CD4-positive, alpha-beta memory T cell (primary cell): ENCODE results near the gene TRNP1. TPM values are rescaled to one million over a fixed set of nuclear protein-coding genes. Genes with fewer than 3 reads are reported as not detected.

Experiments used
- CTCF ChIA-PET: fragments of 350-600 bp; sonication (Branson Sonifier 250); formaldehyde crosslinking; loops from one replicate; lab custom pipeline; 2021; ENCODE audit warnings: inconsistent platforms; ENCODE audit not compliant: partially characterized antibody; lab: Charles Lee
- POLR2A ChIA-PET: fragments of 350-600 bp; sonication (Branson Sonifier 250); formaldehyde crosslinking; loops from one replicate; lab custom pipeline; 2021; ENCODE audit not compliant: partially characterized antibody; lab: Charles Lee
- DNase-seq, 5 donors: peaks; one replicate each; pipeline versions ENCODE4 v3.0.0 to v3.0.0-alpha.2; 2020 to 2022; ENCODE audit warnings: mixed read lengths in 1 of 5
- H3K27ac ChIP-seq: one replicate; pipeline ENCODE4 v1.7.0; 2013; ENCODE audit warnings: low read depth, low read length
- H3K27me3 ChIP-seq: 2 replicates; pipeline ENCODE4 v1.7.0; 2013; ENCODE audit warnings: mild to moderate bottlenecking, low read length, moderate library complexity; ENCODE audit not compliant: insufficient read depth
- H3K36me3 ChIP-seq: 2 replicates; pipeline ENCODE4 v1.7.0; 2013; ENCODE audit warnings: mild to moderate bottlenecking, low read length, moderate library complexity; ENCODE audit not compliant: insufficient read depth
- H3K4me1 ChIP-seq: 2 replicates; pipeline ENCODE4 v1.7.0; 2013; ENCODE audit warnings: mild to moderate bottlenecking, low read length, moderate library complexity; ENCODE audit not compliant: insufficient read depth
- H3K4me3 ChIP-seq, 2 donors: one replicate each; pipeline ENCODE4 v1.7.0; 2013; ENCODE audit warnings: low read length in 2 of 2, mild to moderate bottlenecking in 1 of 2
- H3K9me3 ChIP-seq, 2 donors: one replicate each; pipeline ENCODE4 v1.7.0; 2013; ENCODE audit warnings: low read length in 2 of 2, control low read depth in 1 of 2; ENCODE audit not compliant: control insufficient read depth in 1 of 2
- H3K27ac Mint-ChIP-seq, 7 donors: one replicate each; pipeline ENCODE4 v1.8.0; 2020 to 2021; ENCODE audit warnings: mixed read lengths in 7 of 7, mild to moderate bottlenecking in 6 of 7, inconsistent platforms in 3 of 7, moderate library complexity in 3 of 7
- H3K27me3 Mint-ChIP-seq, 2 donors: one replicate each; pipeline ENCODE4 v1.8.0; 2020 to 2021; ENCODE audit warnings: mixed read lengths in 2 of 2
- H3K36me3 Mint-ChIP-seq, 2 donors: one replicate each; pipeline ENCODE4 v1.8.0; 2020 to 2021; ENCODE audit warnings: mixed read lengths in 2 of 2, inconsistent platforms in 1 of 2, mild to moderate bottlenecking in 1 of 2
- H3K4me1 Mint-ChIP-seq, 4 donors: one replicate each; pipeline ENCODE4 v1.8.0; 2020 to 2021; ENCODE audit warnings: mixed read lengths in 4 of 4, mild to moderate bottlenecking in 1 of 4
- H3K4me3 Mint-ChIP-seq, 8 donors: one replicate each; pipeline ENCODE4 v1.8.0; 2020 to 2021; ENCODE audit warnings: mixed read lengths in 8 of 8, mild to moderate bottlenecking in 7 of 8, moderate library complexity in 6 of 8, inconsistent platforms in 3 of 8
- H3K9me3 Mint-ChIP-seq, 8 donors: one replicate each; pipeline ENCODE4 v1.8.0; 2020 to 2021; ENCODE audit warnings: mixed read lengths in 8 of 8, mild to moderate bottlenecking in 5 of 8, inconsistent platforms in 3 of 8, moderate library complexity in 1 of 8
- intact Hi-C: fragments of 100-400 bp; cut with micrococcal nuclease; formaldehyde crosslinking; loops from one replicate; pipeline ENCODE4 v1.15.1; 2023
- polyA plus RNA-seq, 2 donors: library from polyadenylated mRNA; unstranded; fragments of 300-500 nt; fragmentation: Illumina TruSeq; gene quantifications; one replicate each; pipeline ENCODE4 v1.2.3, GENCODE V29; 2021
- total RNA-seq, 2 experiments: library from RNA; stranded (reverse); gene quantifications; one replicate each; pipeline ENCODE4 v1.2.3, GENCODE V29; 2021

The TRNP1 gene
- total and polyA plus RNA-seq, 4 experiments from 2014 or later, result not detected

GRCh38 chr1:26959722-26960624 lies 33.5 kb upstream of the TRNP1 start, which contains the start of gene KDF1:
KDF1 (minus strand) TSS chr1:26960468; CDS start chr1:26952380, 8,088 bp downstream.
- peak within 1 kb of the TSS; percentile 80 to 89 (median 83) for H3K4me3 Mint-ChIP-seq
- ChIA-PET POLR2A (interaction anchor here (1.7 kb wide), 1 partner anchor 59 kb away, joined by 4 read pairs; the partner anchor contains the start of gene GPATCH3), CTCF (interaction anchor here (0.6 to 1.0 kb wide), 4 partner anchors 8 to 37 kb away, joined by 3 read pairs; no protein-coding TSS in a partner anchor)

DNA sequence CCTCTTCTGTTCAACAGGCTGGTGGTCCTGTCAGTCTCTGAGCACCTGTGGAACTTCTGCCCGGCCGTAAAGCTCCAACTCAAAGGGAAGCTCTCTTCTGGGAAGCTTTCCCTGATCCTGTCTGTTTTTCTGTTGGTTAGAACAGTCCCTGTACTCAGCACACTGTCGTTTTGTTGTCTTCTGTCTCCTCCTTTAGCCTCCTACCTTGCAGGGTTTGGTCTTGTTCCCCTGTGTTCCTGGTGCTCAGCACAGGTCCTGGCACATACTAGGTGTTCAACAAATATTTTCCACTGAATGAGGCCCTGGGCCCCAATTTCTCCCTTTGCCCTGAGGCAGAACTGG lies 32.9 kb upstream of the TRNP1 start:
- Histone ChIP-seq H3K4me1 (peaks cover 15% of the 10 kb centered on the region), H3K4me3 (peak overlapping the region; percentile 20 to 60), H3K27me3 (no peaks in the 10 kb centered on the region), H3K27ac (no peak overlapping the region), H3K36me3 (no peaks in the 10 kb centered on the region), H3K9me3 (no peaks in the 10 kb centered on the region)
- Mint-ChIP-seq H3K27ac (peak overlapping the region in 5 of 7 donors; percentile 20 to 94 (median 69)), H3K4me1 (peaks cover 3 to 15% (median 7%) of the 10 kb centered on the region in 4 donors), H3K36me3 (peaks cover 2 to 7% of the 10 kb centered on the region in 2 donors), H3K4me3 (peak overlapping the region; percentile 80 to 89 (median 83)), H3K27me3 (peaks cover 7 to 8% of the 10 kb centered on the region in 2 donors), H3K9me3 (peaks cover 0 to 1% (median 0%) of the 10 kb centered on the region in 8 donors)
- ChIA-PET POLR2A (interaction anchor here (1.7 kb wide), 1 partner anchor 60 kb away, joined by 4 read pairs; the partner anchor contains the start of gene GPATCH3), CTCF (interaction anchor here (0.6 to 1.0 kb wide), 4 partner anchors 9 to 36 kb away, joined by 3 read pairs; no protein-coding TSS in a partner anchor)
- intact Hi-C loops, result no loop called here
- no peak for DNase-seq

More at GRCh38 chr1:26959722-26960624, 33.5 kb upstream of the TRNP1 start, which contains the start of gene KDF1:
- peak; percentile 60 to 72 (median 63) for DNase-seq
- no peaks in the 10 kb centered on the region for H3K36me3 ChIP-seq
- intact Hi-C loops, result no loop called here
- Mint-ChIP-seq H3K36me3 (peaks cover 2 to 7% of the 10 kb centered on the region in 2 donors), H3K27ac (peak within 1 kb of the TSS in 5 of 7 donors; percentile 20 to 94 (median 69)), H3K27me3 (peaks cover 6 to 8% of the 10 kb centered on the region in 2 donors), H3K9me3 (peaks cover 0 to 1% (median 0%) of the 10 kb centered on the region in 8 donors), H3K4me1 (peaks cover 3 to 15% (median 7%) of the 10 kb centered on the region in 4 donors)
- H3K9me3 ChIP-seq, result no peaks in the 10 kb centered on the region
- H3K4me1 ChIP-seq, result peaks cover 15% of the 10 kb centered on the region
- no peak within 1 kb of the TSS for H3K27ac ChIP-seq
- no peaks in the 10 kb centered on the region for H3K27me3 ChIP-seq
- peak within 1 kb of the TSS; percentile 20 to 60 for H3K4me3 ChIP-seq

- peaks cover 15% of the 10 kb centered on the region for H3K4me1 ChIP-seq
- intact Hi-C loops, result no loop called here
- no peak overlapping the region for H3K27ac Mint-ChIP-seq
- ChIA-PET CTCF (interaction anchor here (0.7 kb wide), 1 partner anchor 75 kb away, joined by 3 read pairs; no protein-coding TSS in a partner anchor), POLR2A (no interaction called here)
- H3K4me1 Mint-ChIP-seq, result peaks cover 3 to 15% (median 7%) of the 10 kb centered on the region in 4 donors
- no peak overlapping the region for H3K27ac ChIP-seq
- H3K4me3 Mint-ChIP-seq, result peak overlapping the region in 1 of 8 donors; percentile 4
- DNase-seq, result no peak
- no peaks in the 10 kb centered on the region for H3K36me3 ChIP-seq
- H3K9me3 Mint-ChIP-seq, result no peaks in the 10 kb centered on the region
- no peak overlapping the region for H3K4me3 ChIP-seq
- no peaks in the 10 kb centered on the region for H3K27me3 ChIP-seq
- H3K27me3 Mint-ChIP-seq, result peaks cover 12 to 15% of the 10 kb centered on the region in 2 donors
- H3K36me3 Mint-ChIP-seq, result peaks cover 0 to 2% of the 10 kb centered on the region in 2 donors
- no peaks in the 10 kb centered on the region for H3K9me3 ChIP-seq
Observed at GRCh38 chr1:26961826-26962225, 31.7 kb upstream of the TRNP1 start.

DNA sequence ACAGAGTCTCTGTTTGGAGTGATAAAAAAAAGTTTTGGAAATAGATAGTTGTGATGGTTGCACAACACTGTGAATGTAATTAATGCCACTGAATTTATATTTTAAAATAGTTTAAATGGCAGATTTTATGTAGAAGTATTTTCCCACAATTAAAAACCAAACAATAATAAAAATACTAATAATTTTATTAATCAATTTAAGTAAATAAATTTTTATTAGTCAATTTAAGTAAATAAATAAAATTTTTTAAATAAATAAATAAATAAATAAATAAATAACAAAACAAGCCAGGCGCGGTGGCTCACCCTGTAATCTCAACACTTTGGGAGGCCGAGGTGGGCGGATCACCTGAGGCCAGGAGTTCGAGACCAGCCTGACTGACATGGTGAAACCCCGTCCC lies 28.3 kb upstream of the TRNP1 start:
- POLR2A ChIA-PET, result no interaction called here
- no peaks in the 10 kb centered on the region for H3K36me3 ChIP-seq
- intact Hi-C loops, result no loop called here
- no peak overlapping the region for H3K4me3 ChIP-seq
- no peak overlapping the region for H3K27ac Mint-ChIP-seq
- no peak overlapping the region for H3K27ac ChIP-seq
- H3K27me3 Mint-ChIP-seq, result peaks cover 17 to 20% of the 10 kb centered on the region in 2 donors
- CTCF ChIA-PET, result no interaction called here
- no peaks in the 10 kb centered on the region for H3K27me3 ChIP-seq
- no peak for DNase-seq
- H3K4me3 Mint-ChIP-seq, result no peak overlapping the region
- no peaks in the 10 kb centered on the region for H3K9me3 ChIP-seq
- peaks cover 0 to 2% of the 10 kb centered on the region in 2 donors for H3K36me3 Mint-ChIP-seq
- no peaks in the 10 kb centered on the region for H3K9me3 Mint-ChIP-seq
- peaks cover 4% of the 10 kb centered on the region for H3K4me1 ChIP-seq
- H3K4me1 Mint-ChIP-seq, result peaks cover 3 to 6% (median 4%) of the 10 kb centered on the region in 4 donors

GRCh38 chr1:26965628-26966027 lies 27.9 kb upstream of the TRNP1 start:
- Mint-ChIP-seq H3K4me1 (peaks cover under 1 to 3% (median 2%) of the 10 kb centered on the region in 4 donors), H3K27ac (no peak overlapping the region), H3K9me3 (no peaks in the 10 kb centered on the region), H3K4me3 (no peak overlapping the region), H3K27me3 (peaks cover 18 to 20% of the 10 kb centered on the region in 2 donors), H3K36me3 (peaks cover 0 to under 1% of the 10 kb centered on the region in 2 donors)
- peaks cover under 1% of the 10 kb centered on the region for H3K4me1 ChIP-seq
- H3K27ac ChIP-seq, result no peak overlapping the region
- H3K4me3 ChIP-seq, result no peak overlapping the region
- no peak for DNase-seq
- no peaks in the 10 kb centered on the region for H3K36me3 ChIP-seq
- ChIA-PET POLR2A (no interaction called here), CTCF (no interaction called here)
- intact Hi-C loops, result no loop called here
- H3K27me3 ChIP-seq, result no peaks in the 10 kb centered on the region
- no peaks in the 10 kb centered on the region for H3K9me3 ChIP-seq

- CTCF ChIA-PET, result no interaction called here
- Mint-ChIP-seq H3K36me3 (no peaks in the 10 kb centered on the region), H3K9me3 (no peaks in the 10 kb centered on the region), H3K27me3 (peaks cover 13 to 14% of the 10 kb centered on the region in 2 donors), H3K4me1 (no peaks in the 10 kb centered on the region), H3K4me3 (no peak overlapping the region), H3K27ac (no peak overlapping the region)
- no peak for DNase-seq
- intact Hi-C loops, result no loop called here
- Histone ChIP-seq H3K36me3 (no peaks in the 10 kb centered on the region), H3K4me3 (no peak overlapping the region), H3K27ac (no peak overlapping the region), H3K9me3 (no peaks in the 10 kb centered on the region), H3K27me3 (no peaks in the 10 kb centered on the region), H3K4me1 (no peaks in the 10 kb centered on the region)
- POLR2A ChIA-PET, result no interaction called here
Observed at GRCh38 chr1:26970810-26971209, 22.7 kb upstream of the TRNP1 start.

DNA sequence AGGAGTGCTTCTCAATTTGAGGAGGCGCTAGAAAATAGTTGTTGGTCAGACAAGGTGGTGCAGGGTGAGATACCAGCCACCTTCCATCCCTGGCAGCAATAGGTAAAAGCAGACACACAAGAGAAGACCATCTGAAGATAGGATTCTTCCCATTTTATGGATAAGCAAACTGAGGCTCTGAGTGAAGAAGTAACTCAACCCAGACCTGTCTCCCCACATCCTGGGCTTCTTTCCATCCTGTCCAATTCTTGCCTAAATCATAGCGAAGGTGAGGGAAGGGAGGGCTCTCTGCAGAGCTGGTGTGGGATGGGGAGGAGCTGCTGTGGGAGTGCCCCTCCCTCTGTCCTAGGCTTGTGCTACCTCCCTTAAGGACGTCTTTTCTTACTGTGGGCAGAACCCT lies 21.9 kb upstream of the TRNP1 start:
- Histone ChIP-seq H3K27me3 (no peaks in the 10 kb centered on the region), H3K4me1 (no peaks in the 10 kb centered on the region), H3K36me3 (no peaks in the 10 kb centered on the region), H3K4me3 (no peak overlapping the region), H3K9me3 (no peaks in the 10 kb centered on the region), H3K27ac (no peak overlapping the region)
- Mint-ChIP-seq H3K27me3 (peaks cover 11 to 12% of the 10 kb centered on the region in 2 donors), H3K4me1 (no peaks in the 10 kb centered on the region), H3K4me3 (no peak overlapping the region), H3K9me3 (no peaks in the 10 kb centered on the region), H3K27ac (no peak overlapping the region), H3K36me3 (no peaks in the 10 kb centered on the region)
- intact Hi-C loops, result no loop called here
- no peak for DNase-seq
- ChIA-PET POLR2A (no interaction called here), CTCF (no interaction called here)
